Ishikawa (cell line): ENCODE results near the gene PTPRQ.

Experiments
- CEBPB ChIP-seq: IDR thresholded peaks from 2 replicates; pipeline ENCODE4 v1.6.1; 2012
- EGR1 ChIP-seq: IDR thresholded peaks from 2 replicates; pipeline ENCODE4 v1.6.1; 2012
- EP300 ChIP-seq: IDR thresholded peaks from 2 replicates; pipeline ENCODE4 v1.6.1; 2012; ENCODE audit warnings: borderline replicate concordance
- NFIC ChIP-seq: IDR thresholded peaks from 2 replicates; pipeline ENCODE4 v1.6.1; 2012
- RAD21 ChIP-seq: IDR thresholded peaks from 2 replicates; pipeline ENCODE4 v1.6.1; 2012; ENCODE audit warnings: low read depth
- YY1 ChIP-seq: IDR thresholded peaks from 2 replicates; pipeline ENCODE4 v1.6.1; 2012; ENCODE audit warnings: low read depth
- TF ChIP-seq, protein P1 (sequence below): IDR thresholded peaks from 2 replicates; pipeline ENCODE4 v1.6.1; 2012

DNA sequence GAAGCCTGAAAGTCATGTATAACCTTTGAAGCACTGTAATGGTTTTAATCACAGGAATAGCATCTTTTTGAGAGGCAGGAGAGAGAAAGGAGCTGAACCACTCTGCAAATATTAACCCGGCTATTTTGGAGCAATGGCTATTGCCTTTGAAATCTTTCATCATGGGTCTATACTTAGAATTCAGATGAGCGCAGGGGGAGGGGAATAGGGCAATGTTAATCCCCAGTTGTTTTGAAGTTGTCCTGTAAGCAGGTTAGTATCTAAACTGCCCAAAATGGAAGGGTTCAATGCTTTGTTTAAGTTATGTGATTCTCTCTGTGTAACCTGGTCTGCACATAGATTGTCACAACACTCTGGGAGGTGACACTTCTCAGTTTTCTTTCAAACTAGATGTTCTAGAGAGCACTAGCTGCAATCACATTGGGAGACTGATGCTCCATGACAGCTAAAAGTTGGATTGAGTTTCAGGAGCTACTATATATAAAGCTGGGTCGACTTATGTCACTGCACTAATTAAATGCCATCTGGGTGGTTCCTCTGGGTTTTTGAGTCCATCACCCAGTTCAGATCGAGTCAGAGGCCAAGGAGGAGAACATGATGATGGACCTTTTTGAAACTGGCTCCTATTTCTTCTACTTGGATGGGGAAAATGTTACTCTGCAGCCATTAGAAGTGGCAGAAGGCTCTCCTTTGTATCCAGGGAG is 263.2 kb downstream of the PTPRQ start, which contains the start of gene MYF6:
- TF ChIP-seq, protein P1, sequence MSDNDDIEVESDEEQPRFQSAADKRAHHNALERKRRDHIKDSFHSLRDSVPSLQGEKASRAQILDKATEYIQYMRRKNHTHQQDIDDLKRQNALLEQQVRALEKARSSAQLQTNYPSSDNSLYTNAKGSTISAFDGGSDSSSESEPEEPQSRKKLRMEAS: no peak
- no peak for TF ChIP-seq NFIC
- no peak for TF ChIP-seq CEBPB
- TF ChIP-seq EP300: no peak
- TF ChIP-seq YY1: no peak
- TF ChIP-seq RAD21: no peak
- no peak for TF ChIP-seq EGR1
